ENCODE data around the gene HDLBP. TPM values are rescaled to one million over a fixed set of nuclear protein-coding genes. Genes with fewer than 3 reads are reported as not detected.

Gene HDLBP
- total RNA-seq, 2 experiments from 2014 or later, result 259 to 348 TPM

DNA sequence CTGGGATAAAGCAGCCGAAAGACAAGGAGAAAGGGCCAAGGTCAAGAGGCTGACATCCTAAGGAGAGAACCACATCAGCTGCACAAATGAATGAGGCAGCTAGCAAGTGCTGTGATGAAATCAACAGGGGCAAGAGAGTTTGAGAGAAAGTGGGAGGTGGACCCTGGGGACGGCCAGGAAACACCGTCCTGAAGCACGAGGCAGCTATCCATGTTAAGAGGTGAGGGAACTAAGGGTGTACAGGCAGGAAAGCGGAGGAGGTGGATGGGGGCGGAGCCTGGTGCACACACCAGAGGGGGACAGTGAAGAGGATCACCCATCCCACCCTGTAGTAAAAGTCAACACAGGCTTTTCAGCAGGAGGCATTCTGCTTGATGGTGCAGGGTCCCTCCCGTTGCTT, 52.4 kb downstream of the HDLBP start:
- Mint-ChIP-seq H3K27ac (no peak overlapping the region), H3K27me3 (no peaks in the 10 kb centered on the region), H3K9me3 (ENCODE audit: low read depth) (no peaks in the 10 kb centered on the region), H3K36me3 (ENCODE audit: low read depth) (peaks cover 56% of the 10 kb centered on the region), H3K4me1 (peaks cover 4% of the 10 kb centered on the region), H3K4me3 (no peak overlapping the region)
- intact Hi-C loops (cut with DNase I, micrococcal nuclease), result no loop called here
- DNase-seq, result no peak
- ChIA-PET CTCF (no interaction called here), POLR2A (no interaction called here)
- ATAC-seq, result no peak

DNA sequence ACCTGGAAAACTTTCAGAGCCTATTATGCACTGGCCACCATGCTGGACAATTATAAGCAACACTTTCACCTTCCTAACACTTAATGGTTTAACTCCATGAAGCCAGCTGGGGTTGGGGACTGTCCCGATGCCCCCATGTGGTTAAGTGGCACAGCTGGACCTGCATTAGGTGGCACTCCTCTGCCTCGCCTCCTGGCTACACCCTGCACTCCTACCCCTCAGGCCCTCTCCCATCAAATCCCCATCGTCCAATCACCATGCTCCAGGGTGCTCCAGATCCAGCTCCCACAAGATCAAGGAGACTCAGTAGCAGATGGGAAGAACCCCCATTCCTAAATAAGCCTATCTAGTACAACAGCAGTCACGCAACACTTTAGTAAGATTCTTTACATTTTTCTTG, 53.8 kb downstream of the HDLBP start:
- peaks cover 4% of the 10 kb centered on the region for H3K4me1 Mint-ChIP-seq
- H3K9me3 Mint-ChIP-seq (ENCODE audit: low read depth), result no peaks in the 10 kb centered on the region
- H3K4me3 Mint-ChIP-seq, result no peak overlapping the region
- CTCF ChIA-PET, result no interaction called here
- peaks cover 59% of the 10 kb centered on the region for H3K36me3 Mint-ChIP-seq (ENCODE audit: low read depth)
- no peaks in the 10 kb centered on the region for H3K27me3 Mint-ChIP-seq
- intact Hi-C loops (cut with DNase I, micrococcal nuclease), result no loop called here
- ATAC-seq, result no peak
- POLR2A ChIA-PET, result no interaction called here
- no peak overlapping the region for H3K27ac Mint-ChIP-seq
- no peak for DNase-seq

DNA sequence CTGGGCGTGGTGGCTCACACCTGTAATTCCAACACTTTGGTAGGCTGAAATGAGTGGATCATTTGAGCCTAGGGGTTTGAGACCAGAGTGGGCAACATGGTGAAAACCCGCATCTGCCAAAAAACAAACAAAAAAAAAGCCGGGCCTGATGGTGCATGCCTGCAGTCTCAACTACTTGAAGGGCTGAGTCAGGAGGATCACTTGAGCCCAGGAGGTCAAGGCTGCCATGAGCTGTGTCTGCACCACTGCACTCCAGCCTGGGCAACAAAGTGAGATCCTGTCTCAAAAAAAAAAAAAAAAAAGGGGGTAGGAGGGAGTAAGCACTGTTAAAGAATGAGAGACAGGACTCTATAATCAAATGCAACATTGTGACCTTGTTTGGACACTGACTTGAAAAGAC, 54.6 kb downstream of the HDLBP start:
- ChIA-PET POLR2A (no interaction called here), CTCF (no interaction called here)
- Mint-ChIP-seq H3K27ac (no peak overlapping the region), H3K4me1 (peaks cover 4% of the 10 kb centered on the region), H3K27me3 (no peaks in the 10 kb centered on the region), H3K36me3 (ENCODE audit: low read depth) (peaks cover 60% of the 10 kb centered on the region), H3K4me3 (no peak overlapping the region), H3K9me3 (ENCODE audit: low read depth) (no peaks in the 10 kb centered on the region)
- intact Hi-C loops (cut with DNase I, micrococcal nuclease), result no loop called here
- DNase-seq (no peak), ATAC-seq (no peak)

DNA sequence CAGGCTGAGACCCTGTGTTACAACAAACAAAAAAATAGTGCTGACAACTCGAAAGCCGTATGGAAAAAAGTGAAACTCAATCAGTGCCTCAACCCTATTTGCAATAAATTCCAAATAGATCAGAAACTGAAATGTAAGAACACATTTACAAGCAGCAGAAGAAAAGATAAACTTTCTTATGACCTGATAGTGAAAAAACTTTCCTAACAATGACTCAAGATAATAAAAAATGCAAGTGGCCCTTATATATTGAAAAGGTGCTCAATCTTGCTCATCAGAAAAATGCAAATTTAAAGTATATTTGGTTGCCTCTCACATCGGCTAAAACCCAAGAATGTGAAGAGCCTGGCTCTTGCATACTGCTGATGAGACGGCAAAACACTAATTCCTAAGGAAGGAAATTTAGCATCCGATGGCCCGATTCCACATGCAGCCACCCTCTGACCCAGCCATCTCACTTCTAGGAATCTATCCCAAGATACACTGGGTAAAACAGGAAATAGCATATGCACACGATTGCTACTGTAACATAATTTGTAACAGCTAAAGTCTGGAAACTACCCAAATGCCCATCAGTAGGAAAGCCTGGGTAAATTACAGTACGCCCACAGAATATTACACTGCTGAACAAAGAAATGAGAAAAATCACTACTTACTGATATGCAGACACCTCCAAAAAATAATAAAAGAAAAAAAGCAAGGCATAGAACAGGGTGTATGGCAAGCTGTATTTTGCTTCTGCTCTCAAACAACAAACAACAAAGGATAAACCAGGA, 56.8 kb downstream of the HDLBP start:
- POLR2A ChIA-PET, result no interaction called here
- CTCF ChIA-PET, result interaction anchor here (0.7 kb wide), 1 partner anchor 813 kb away, joined by 3 read pairs; no protein-coding TSS in a partner anchor
- H3K4me3 Mint-ChIP-seq, result no peak overlapping the region
- intact Hi-C loops (cut with DNase I, micrococcal nuclease), result no loop called here
- peaks cover 67% of the 10 kb centered on the region for H3K36me3 Mint-ChIP-seq (ENCODE audit: low read depth)
- no peaks in the 10 kb centered on the region for H3K9me3 Mint-ChIP-seq (ENCODE audit: low read depth)
- ATAC-seq (no peak), DNase-seq (no peak)
- peak overlapping the region; percentile 13 for H3K27ac Mint-ChIP-seq
- peaks cover 4% of the 10 kb centered on the region for H3K4me1 Mint-ChIP-seq
- no peaks in the 10 kb centered on the region for H3K27me3 Mint-ChIP-seq

DNA sequence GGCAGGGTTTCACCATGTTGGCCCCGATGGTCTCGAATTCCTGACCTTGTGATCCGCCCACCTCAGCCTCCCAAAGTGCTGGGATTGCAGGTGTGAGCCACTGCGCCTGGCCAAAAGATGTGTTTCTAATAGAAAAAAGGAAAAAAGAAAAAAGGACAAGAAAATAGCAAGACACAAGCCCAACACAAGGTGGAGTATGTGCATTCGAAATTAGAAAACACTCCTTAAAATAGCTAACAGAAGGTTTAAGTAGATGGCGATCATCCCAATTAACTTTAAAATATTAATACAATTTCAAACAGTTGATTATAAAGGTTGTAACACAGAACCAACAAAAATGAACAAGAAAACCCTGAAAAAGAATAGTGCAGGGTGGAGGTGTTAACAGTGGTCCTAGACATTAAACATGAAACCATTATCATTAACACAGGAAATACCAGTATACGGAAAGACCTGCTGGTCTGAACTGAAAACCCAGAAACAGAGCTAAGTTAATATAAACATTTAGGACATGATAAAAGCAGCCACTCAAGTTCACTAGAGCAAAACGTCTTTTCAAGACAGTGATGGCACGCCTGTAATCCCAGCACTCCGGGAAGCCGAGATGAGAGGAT, 57.9 kb downstream of the HDLBP start:
- H3K27ac Mint-ChIP-seq, result no peak overlapping the region
- H3K27me3 Mint-ChIP-seq, result no peaks in the 10 kb centered on the region
- ChIA-PET CTCF (interaction anchor here (0.6 kb wide), 1 partner anchor 11 kb away, joined by 3 read pairs; no protein-coding TSS in a partner anchor), POLR2A (no interaction called here)
- no peak overlapping the region for H3K4me3 Mint-ChIP-seq
- intact Hi-C loops (cut with DNase I, micrococcal nuclease), result no loop called here
- ATAC-seq, result no peak
- peaks cover 4% of the 10 kb centered on the region for H3K4me1 Mint-ChIP-seq
- peaks cover 69% of the 10 kb centered on the region for H3K36me3 Mint-ChIP-seq (ENCODE audit: low read depth)
- H3K9me3 Mint-ChIP-seq (ENCODE audit: low read depth), result no peaks in the 10 kb centered on the region
- no peak for DNase-seq

DNA sequence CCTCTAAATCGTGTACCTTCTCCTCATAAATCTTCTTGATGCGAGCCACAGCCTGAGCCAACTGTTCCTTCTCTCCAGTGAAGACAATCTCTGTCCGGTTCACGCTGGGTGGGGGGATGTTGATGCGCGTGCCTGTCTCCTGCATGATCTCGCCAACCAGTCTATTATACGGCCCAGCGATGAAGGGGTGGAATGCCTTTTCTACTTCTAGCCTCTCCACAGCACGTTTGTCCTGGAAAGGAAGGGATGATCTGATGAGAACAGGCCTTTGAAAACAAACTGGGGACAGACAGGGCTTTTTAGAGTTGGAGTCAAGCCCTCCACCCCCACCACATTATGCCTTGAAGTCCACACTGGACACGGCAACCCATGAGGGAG, 59.3 kb downstream of the HDLBP start:
- no peak overlapping the region for H3K27ac Mint-ChIP-seq
- H3K4me1 Mint-ChIP-seq, result peaks cover 4% of the 10 kb centered on the region
- CTCF ChIA-PET, result no interaction called here
- intact Hi-C loops (cut with DNase I, micrococcal nuclease), result no loop called here
- H3K36me3 Mint-ChIP-seq (ENCODE audit: low read depth), result peaks cover 65% of the 10 kb centered on the region
- H3K27me3 Mint-ChIP-seq, result no peaks in the 10 kb centered on the region
- no peak for ATAC-seq
- POLR2A ChIA-PET, result no interaction called here
- H3K4me3 Mint-ChIP-seq, result no peak overlapping the region
- no peak for DNase-seq
- no peaks in the 10 kb centered on the region for H3K9me3 Mint-ChIP-seq (ENCODE audit: low read depth)

DNA sequence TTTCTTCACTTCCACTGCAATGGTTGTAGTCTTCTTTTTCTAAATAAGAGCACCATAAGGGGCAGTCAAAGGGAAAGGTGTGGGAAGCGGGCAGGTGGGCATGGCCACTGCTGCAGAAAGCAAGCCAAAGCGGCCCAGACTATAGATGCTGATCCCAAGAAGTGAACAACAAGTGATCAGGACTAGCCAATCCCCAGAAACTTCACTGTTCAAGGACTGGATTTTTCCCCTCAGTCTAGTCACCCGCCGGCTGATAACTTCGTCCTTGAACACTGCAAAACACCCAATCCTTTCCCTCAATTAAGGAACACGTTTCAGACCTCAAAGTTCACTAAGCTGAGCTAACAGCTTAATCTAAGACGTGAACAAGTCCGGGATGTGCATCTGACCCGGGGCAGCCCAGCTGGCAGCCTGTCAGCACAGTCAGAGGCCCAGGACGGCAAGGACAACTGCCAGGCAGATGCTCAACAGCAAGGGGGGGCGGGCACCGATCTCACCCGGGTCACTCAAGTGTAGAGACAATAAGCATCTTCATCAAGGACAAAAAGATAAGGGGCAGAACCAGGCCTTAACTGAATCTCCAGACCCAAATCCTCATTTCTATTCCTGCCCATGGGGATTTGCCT, 59.8 kb downstream of the HDLBP start:
- intact Hi-C loops (cut with DNase I, micrococcal nuclease), result no loop called here
- Mint-ChIP-seq H3K27me3 (no peaks in the 10 kb centered on the region), H3K27ac (no peak overlapping the region), H3K4me1 (peaks cover 4% of the 10 kb centered on the region), H3K9me3 (ENCODE audit: low read depth) (no peaks in the 10 kb centered on the region), H3K4me3 (no peak overlapping the region), H3K36me3 (ENCODE audit: low read depth) (peaks cover 64% of the 10 kb centered on the region)
- POLR2A ChIA-PET, result no interaction called here
- ATAC-seq, result no peak
- CTCF ChIA-PET, result no interaction called here
- DNase-seq, result no peak

DNA sequence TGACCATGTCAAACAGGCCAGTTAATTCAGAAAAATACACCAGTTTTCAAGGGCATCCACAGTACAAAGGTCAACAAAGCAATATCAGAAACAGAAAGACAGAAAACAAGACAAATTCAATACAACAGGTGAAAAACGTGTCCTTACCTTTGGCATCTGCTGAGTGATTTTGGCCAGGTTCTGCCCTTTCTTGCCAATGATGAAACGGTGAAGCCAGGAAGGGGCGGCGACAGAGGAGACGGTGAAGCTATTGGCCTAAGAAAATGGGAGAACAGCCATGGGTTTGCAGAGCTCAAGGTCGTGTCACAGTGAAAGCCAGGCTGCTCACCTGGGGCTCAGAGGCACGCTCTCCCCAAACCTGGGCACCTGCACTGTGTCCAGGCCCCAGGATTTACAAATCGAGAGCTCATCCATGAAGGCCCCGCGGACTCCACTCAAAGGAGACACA, 60.5 kb downstream of the HDLBP start:
- Mint-ChIP-seq H3K4me3 (no peak overlapping the region), H3K27me3 (no peaks in the 10 kb centered on the region), H3K9me3 (ENCODE audit: low read depth) (no peaks in the 10 kb centered on the region), H3K4me1 (peaks cover 4% of the 10 kb centered on the region), H3K27ac (no peak overlapping the region), H3K36me3 (ENCODE audit: low read depth) (peaks cover 60% of the 10 kb centered on the region)
- intact Hi-C loops (cut with DNase I, micrococcal nuclease), result no loop called here
- CTCF ChIA-PET, result no interaction called here
- POLR2A ChIA-PET, result no interaction called here
- DNase-seq, result no peak
- ATAC-seq, result no peak

DNA sequence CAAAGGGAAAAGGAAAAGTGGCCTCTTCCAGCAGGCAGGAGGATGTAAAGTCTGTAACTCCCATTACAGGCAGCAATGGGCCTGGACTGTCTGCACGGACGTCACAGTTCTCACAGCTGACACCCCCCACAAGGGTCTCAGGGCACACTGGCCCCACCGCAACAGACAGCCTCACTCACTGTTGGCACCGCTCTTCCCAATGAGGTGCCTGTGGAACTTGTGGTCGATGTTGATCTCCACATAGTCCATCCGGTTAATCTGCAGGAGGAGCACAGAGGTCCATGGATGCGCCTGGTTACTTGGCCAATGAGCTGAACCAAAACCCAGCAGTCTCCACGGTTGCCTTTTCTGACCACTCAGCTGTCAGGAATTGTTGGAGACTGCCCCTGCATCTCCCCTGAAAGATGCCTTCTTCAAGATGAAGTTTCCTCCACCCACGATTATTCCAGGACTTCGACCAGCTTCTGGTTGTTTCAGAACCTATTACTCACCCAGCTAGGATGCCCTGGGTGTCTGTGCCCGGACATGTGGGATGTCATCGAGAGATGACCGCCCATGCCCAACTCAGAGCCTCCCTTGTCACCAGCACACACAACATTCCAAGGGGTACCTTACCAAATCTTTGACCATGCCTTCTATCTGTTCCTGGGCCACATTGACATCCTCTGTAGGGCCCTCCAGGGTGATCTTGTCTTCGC, 62.5 kb downstream of the HDLBP start:
- ATAC-seq (no peak), DNase-seq (no peak)
- ChIA-PET POLR2A (no interaction called here), CTCF (no interaction called here)
- intact Hi-C loops (cut with DNase I, micrococcal nuclease), result no loop called here
- Mint-ChIP-seq H3K36me3 (ENCODE audit: low read depth) (peaks cover 72% of the 10 kb centered on the region), H3K4me3 (no peak overlapping the region), H3K27ac (no peak overlapping the region), H3K9me3 (ENCODE audit: low read depth) (no peaks in the 10 kb centered on the region), H3K4me1 (no peaks in the 10 kb centered on the region), H3K27me3 (no peaks in the 10 kb centered on the region)

DNA sequence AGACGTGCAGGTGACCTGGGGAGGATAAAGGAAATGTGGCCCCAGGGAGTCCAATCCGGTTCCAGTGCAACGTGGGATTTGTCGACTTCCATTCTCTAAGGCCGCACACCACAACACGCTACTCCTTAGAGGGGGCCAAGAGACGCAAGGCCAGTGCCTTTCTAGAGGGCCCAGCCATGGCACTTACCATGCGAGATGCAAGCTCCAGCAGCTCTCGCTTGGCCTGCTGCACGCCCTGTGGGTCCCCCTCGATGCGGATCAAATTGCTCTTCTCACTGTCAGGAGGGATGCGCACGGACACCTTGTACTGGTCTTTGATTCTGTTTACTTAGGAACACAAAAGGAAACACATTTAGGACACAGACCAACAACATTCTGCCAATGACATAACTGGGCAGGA, 65.8 kb downstream of the HDLBP start:
- DNase-seq (no peak), ATAC-seq (no peak)
- Mint-ChIP-seq H3K36me3 (ENCODE audit: low read depth) (peaks cover 68% of the 10 kb centered on the region), H3K4me3 (no peak overlapping the region), H3K9me3 (ENCODE audit: low read depth) (no peaks in the 10 kb centered on the region), H3K4me1 (no peaks in the 10 kb centered on the region), H3K27me3 (no peaks in the 10 kb centered on the region), H3K27ac (no peak overlapping the region)
- POLR2A ChIA-PET, result no interaction called here
- CTCF ChIA-PET, result no interaction called here
- intact Hi-C loops (cut with DNase I, micrococcal nuclease), result no loop called here

DNA sequence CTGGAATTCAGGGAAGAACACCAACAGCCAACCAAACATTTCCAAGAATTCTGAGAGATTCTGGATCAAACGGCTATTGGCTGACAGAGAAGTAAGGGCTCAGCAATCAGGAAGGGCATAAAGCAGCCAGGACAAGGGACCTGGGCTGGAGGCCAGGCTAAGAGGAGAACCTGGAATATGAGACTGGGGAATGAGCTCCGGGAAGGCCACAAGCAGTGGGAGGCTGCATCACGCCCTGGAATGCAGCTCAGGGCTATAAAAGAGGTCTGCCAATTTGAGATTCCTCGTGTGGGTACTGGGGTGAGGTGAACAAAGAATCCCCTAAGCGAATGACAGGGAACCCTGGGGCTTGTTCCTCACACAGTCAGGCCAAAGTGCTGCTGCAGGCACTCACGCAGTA, 66.6 kb downstream of the HDLBP start:
- ChIA-PET POLR2A (no interaction called here), CTCF (no interaction called here)
- intact Hi-C loops (cut with DNase I, micrococcal nuclease), result no loop called here
- no peak for ATAC-seq
- Mint-ChIP-seq H3K36me3 (ENCODE audit: low read depth) (peaks cover 71% of the 10 kb centered on the region), H3K27ac (no peak overlapping the region), H3K9me3 (ENCODE audit: low read depth) (no peaks in the 10 kb centered on the region), H3K4me3 (no peak overlapping the region), H3K27me3 (no peaks in the 10 kb centered on the region), H3K4me1 (no peaks in the 10 kb centered on the region)
- DNase-seq, result no peak

DNA sequence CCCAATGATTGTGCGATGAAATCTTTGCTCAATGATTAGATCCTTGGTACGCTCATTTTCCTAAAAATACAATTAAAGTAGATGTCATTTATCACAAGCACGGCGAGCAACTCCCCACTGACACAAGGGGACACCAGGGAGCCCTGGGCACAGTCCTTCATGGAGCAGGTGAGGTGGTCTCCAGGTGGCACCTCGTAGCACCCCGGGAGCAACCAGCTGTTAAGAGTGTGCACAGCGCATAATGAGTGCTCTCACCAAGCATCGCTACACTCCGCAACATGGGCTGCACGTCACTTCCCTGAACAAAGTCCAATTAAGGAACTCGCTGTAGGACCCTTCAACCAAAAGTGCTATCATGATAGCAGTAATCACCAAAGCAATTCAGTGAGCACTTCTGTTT, 67.2 kb downstream of the HDLBP start:
- no peak for ATAC-seq
- Mint-ChIP-seq H3K27ac (no peak overlapping the region), H3K36me3 (ENCODE audit: low read depth) (peaks cover 71% of the 10 kb centered on the region), H3K27me3 (no peaks in the 10 kb centered on the region), H3K4me1 (no peaks in the 10 kb centered on the region), H3K4me3 (no peak overlapping the region), H3K9me3 (ENCODE audit: low read depth) (no peaks in the 10 kb centered on the region)
- DNase-seq, result no peak
- intact Hi-C loops (cut with DNase I, micrococcal nuclease), result no loop called here
- ChIA-PET POLR2A (no interaction called here), CTCF (no interaction called here)
